Measurements from ENCODE around the gene LDLRAD4.

LDLRAD4 gene

GRCh38 chr18:13418013-13418710 lies 199.6 kb downstream of the LDLRAD4 start:
- no peak for DNase-seq

GRCh38 chr18:13420969-13421686 lies 202.6 kb downstream of the LDLRAD4 start:
- DNase-seq = no peak

- DNase-seq = no peak
Measured at GRCh38 chr18:13422541-13423147, 204.1 kb downstream of the LDLRAD4 start.

- DNase-seq = no peak
Measured at GRCh38 chr18:13423352-13423751, 204.8 kb downstream of the LDLRAD4 start.

DNA sequence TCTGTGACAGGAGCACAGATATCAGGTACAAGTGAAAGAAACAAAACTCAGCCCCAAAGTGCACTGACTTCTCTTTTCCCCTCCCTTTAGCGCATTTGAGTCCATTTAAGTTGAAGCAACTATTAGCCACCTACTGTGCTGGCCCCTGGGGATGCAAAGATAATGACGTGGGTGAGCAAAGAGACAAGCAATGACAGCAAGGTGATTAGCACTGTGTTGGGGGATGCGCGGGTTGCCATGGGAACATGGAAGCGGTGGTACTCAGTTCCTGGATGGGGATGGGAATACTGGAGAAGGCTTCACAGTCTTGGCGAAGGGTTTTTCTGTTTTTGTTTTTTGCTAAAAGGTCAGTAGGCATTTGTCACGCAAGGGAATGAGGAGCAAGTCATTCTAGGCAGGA lies 205.8 kb downstream of the LDLRAD4 start:
- no peak for DNase-seq

- no peak for DNase-seq
Measured at GRCh38 chr18:13425357-13426091, 207.0 kb downstream of the LDLRAD4 start.

DNA sequence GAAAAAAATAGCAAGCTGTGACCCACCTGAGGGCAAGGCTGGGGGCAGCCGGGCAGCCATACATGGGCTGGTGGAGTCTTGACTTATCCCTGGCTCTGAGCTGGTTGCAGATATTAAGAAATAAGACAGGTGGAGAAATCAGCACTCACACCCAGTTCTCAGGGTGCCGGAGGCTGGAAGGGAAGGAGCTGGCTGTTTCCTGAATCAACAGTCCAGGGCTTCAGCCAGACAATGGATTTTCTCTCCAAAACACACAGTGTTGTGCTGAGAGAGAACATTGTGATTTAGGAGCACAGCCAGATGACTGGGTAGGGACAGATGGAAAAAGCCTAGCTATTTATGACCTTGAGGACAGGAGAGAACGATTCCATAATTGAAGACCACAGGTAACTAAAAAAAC lies 208.8 kb downstream of the LDLRAD4 start:
- DNase-seq = no peak

GRCh38 chr18:13428319-13428718 lies 209.8 kb downstream of the LDLRAD4 start:
- DNase-seq = no peak

GRCh38 chr18:13429016-13429415 lies 210.5 kb downstream of the LDLRAD4 start:
- no peak for DNase-seq

GRCh38 chr18:13429884-13430510 lies 211.4 kb downstream of the LDLRAD4 start:
- DNase-seq = no peak

- no peak for DNase-seq
Measured at GRCh38 chr18:13430663-13431062, 212.1 kb downstream of the LDLRAD4 start.

- DNase-seq = no peak
Measured at GRCh38 chr18:13431886-13432285, 213.3 kb downstream of the LDLRAD4 start.

DNA sequence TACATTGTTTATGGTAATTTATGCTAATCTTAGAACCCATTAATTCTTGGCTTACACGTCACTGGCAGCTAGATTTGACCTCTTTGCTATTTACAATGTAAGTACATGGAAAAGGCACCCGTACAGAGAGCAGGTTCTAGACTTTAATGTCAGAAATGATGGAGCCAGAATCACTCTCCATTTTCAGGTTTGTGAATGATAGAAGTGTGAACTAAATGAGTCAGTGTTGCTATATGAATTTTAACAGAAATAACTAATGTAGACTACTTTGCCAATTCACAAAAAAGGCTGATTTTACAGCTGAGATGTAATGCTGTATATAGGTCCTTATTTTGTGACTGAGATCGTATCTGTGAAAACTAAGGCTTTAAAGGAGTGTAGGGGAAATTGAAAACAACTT lies 214.6 kb downstream of the LDLRAD4 start:
- no peak for DNase-seq

DNA sequence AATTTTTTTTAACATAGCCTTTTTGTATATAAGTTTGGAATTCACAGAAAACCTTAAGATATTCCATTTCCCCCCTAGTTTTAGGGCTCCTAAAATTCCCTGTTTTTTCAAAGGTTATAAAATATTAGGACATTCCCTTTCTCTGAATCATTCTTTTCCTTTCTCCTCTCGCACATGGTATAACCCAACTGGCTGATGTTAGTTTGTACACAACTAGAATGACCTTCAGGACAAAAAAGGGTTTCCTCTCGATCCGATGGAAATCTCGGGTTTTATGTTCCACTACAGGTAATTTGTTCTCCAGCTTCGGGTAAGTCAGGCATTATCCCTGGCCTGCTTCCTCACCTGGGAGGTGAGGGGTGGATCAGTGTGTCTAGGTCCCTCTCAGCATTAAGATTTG lies 215.1 kb downstream of the LDLRAD4 start:
- no peak for DNase-seq

DNA sequence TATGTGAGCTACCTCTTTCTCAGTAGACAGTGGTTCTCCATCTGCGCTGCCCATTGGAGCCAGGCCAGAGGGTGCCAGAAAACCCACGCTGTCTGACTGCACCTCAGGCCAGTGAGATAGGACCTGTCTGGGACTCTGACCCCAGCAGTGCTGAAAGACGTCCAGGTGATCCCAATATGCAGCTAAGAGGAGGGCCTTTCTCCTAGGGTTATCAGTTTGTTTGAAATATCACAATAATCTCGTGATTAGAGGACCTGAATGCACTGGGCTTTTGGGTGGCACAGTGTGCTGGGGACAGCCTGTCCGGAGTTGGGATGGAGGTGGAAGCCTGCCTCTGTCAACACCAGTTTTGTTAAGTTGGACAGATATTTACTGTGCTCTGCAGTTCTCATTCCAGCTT lies 216.3 kb downstream of the LDLRAD4 start:
- no peak for DNase-seq

- DNase-seq = no peak
Measured at GRCh38 chr18:13435586-13436333, 217.2 kb downstream of the LDLRAD4 start.

DNA sequence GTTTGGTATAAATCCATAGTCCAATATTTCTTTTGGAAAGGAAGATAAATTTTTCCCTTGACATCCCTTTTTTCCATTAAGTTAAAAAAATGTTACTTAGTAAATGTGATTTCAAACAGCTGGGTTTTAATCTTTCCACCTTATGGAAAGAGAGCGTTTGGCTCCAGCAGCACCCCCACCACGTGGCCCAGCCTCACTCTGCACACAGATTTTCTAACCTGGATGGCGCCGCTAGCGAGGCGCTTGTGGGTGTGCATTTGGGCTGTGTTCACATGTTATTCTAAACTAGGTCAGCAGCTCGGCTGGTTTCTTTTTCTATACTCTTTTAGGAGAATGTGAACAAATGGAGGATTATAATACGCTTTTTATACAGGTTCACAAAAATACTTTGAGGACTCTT lies 218.0 kb downstream of the LDLRAD4 start:
- no peak for DNase-seq

DNA sequence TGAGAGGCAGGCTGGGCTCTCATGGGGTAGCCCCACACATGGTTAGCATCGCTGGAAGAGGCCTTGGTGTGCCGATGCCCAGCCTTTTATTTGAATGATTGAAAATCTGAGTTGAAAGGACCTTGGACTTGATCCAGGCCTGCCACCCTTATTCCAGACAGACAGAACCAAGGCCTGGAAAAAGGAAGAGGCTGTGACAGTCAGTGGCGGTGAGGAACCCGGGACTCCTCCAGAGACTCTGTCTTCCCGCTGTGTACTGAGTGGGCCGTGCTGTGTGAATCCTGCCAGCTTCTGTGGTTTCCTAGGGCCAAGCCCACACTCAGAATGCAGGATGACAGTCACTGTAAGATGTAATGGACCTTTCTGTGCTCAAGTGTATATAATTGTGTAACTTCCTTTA lies 218.5 kb downstream of the LDLRAD4 start:
- DNase-seq = no peak

DNA sequence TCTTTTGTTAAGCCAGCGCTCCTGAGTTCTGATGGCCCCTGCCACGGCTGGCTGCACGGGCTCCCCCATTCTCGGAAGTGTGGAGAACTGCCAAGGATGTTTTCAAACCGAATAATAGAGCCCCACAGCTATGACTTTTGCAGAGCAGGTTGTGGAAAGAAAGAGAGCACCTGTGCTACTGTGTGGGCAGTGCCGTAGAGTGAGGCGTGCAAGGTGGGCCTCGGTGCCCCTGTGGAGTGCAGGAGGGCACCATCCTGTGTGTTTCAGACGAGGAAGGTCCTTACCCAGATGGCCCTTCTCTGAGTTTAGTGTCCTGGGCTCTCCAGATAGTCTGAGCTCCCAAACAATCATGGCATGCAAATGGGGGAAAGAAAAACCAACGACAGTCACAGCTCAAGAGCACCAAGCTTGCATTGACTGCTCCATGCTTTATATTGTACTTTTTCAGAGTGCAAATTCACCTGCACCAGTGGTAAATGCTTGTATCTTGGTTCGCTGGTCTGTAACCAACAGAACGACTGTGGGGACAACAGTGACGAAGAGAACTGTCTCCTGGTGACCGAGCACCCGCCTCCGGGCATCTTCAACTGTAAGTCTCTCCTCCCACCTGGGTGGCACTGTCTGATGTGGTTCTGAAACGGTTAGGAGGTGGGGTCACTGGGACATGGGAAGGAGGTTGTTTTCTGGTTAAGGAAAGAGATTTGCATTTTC lies 219.4 kb downstream of the LDLRAD4 start:
- DNase-seq = no peak

GRCh38 chr18:13438507-13439056 lies 220.0 kb downstream of the LDLRAD4 start:
- DNase-seq = no peak

GRCh38 chr18:13439461-13439860 lies 220.9 kb downstream of the LDLRAD4 start:
- no peak for DNase-seq

Measured in DMS 273 treated with DMSO at 0.1 percent for 48 hours (cell line).